HG03469 (cell line): Measurements from ENCODE around the gene TLE1.
A peak's percentile ranks its signal among the peaks of the same experiment; 100 is the strongest.

Source experiments
- ATAC-seq: cut with Tn5 transposase; IDR thresholded peaks from one replicate; pipeline ENCODE4 v1.9.1; 2021; ENCODE audit warnings: mild to moderate bottlenecking, moderate library complexity, moderate number of reproducible peaks; ENCODE audit not compliant: unreplicated experiment

TLE1 gene

GRCh38 chr9:81686614-81687520, 2.5 kb downstream of the TLE1 start:
- no peak for ATAC-seq

GRCh38 chr9:81685763-81686613, 3.4 kb downstream of the TLE1 start:
- no peak for ATAC-seq

GRCh38 chr9:81684635-81685034, 4.7 kb downstream of the TLE1 start:
- no peak for ATAC-seq

- ATAC-seq, result no peak
Measured at GRCh38 chr9:81683704-81684103, 5.6 kb downstream of the TLE1 start.

GRCh38 chr9:81683238-81683637, 6.1 kb downstream of the TLE1 start:
- no peak for ATAC-seq

GRCh38 chr9:81682797-81683196, 6.5 kb downstream of the TLE1 start:
- no peak for ATAC-seq

GRCh38 chr9:81682177-81682576, 7.2 kb downstream of the TLE1 start:
- no peak for ATAC-seq

- no peak for ATAC-seq
Measured at GRCh38 chr9:81680506-81680905, 8.8 kb downstream of the TLE1 start.

- ATAC-seq, result no peak
Measured at GRCh38 chr9:81680006-81680405, 9.3 kb downstream of the TLE1 start.

GRCh38 chr9:81678088-81678487, 11.3 kb downstream of the TLE1 start:
- ATAC-seq, result no peak

GRCh38 chr9:81676395-81676794, 13.0 kb downstream of the TLE1 start:
- no peak for ATAC-seq

- no peak for ATAC-seq
Measured at GRCh38 chr9:81673310-81673709, 16.0 kb downstream of the TLE1 start.

GRCh38 chr9:81671880-81672280, 17.5 kb downstream of the TLE1 start:
- ATAC-seq, result no peak

- ATAC-seq, result no peak
Measured at GRCh38 chr9:81669866-81670265, 19.5 kb downstream of the TLE1 start.

GRCh38 chr9:81669041-81669651, 20.2 kb downstream of the TLE1 start:
- no peak for ATAC-seq

GRCh38 chr9:81666123-81666522, 23.2 kb downstream of the TLE1 start:
- no peak for ATAC-seq

- peak; percentile 9 for ATAC-seq
Measured at GRCh38 chr9:81665322-81665871, 23.9 kb downstream of the TLE1 start.

- ATAC-seq, result peak; percentile 51
Measured at GRCh38 chr9:81664638-81665222, 24.6 kb downstream of the TLE1 start.

- ATAC-seq, result no peak
Measured at GRCh38 chr9:81661339-81661738, 28.0 kb downstream of the TLE1 start.

- ATAC-seq, result no peak
Measured at GRCh38 chr9:81656871-81657337, 32.4 kb downstream of the TLE1 start.

- peak; percentile 94 for ATAC-seq
Measured at GRCh38 chr9:81656004-81656403, 33.3 kb downstream of the TLE1 start.
